B cell (primary cell): ENCODE data around the gene NUCKS1.

Source experiments
- CTCF ChIP-seq: fragments of 200-600 bp; IDR thresholded peaks from one replicate; pipeline ENCODE4 v1.8.0; 2022; ENCODE audit warnings: antibody characterized with exemption, mild to moderate bottlenecking
- EZH2 ChIP-seq: IDR thresholded peaks from 2 replicates; pipeline ENCODE4 v1.6.1; 2012; ENCODE audit warnings: borderline replicate concordance, low read depth, mild to moderate bottlenecking, moderate library complexity, low read length; ENCODE audit not compliant: insufficient read depth, poor library complexity, severe bottlenecking

GRCh38 chr1:205774198-205775014, 24.4 kb upstream of the NUCKS1 start:
- TF ChIP-seq EZH2 = no peak
- no peak for TF ChIP-seq CTCF
